Gastrocnemius medialis (tissue), 4 donors: ENCODE measurements around the gene MTMR1. TPM values are rescaled to one million over a fixed set of nuclear protein-coding genes. Genes with fewer than 3 reads are reported as not detected.

ENCODE experiments used
- ATAC-seq, 2 donors: fragments of 150-250 bp; one replicate each; pipeline ENCODE4 v1.9.1; 2016
- DNase-seq, 2 donors: peaks; one replicate each; pipeline ENCODE4 v3.0.0-alpha.2; 2019
- H3K27ac ChIP-seq, 4 donors: fragments of 200-600 bp; sonication (generic); 1 replicate in 1 of 4; 2 replicates in 3 of 4; pipeline ENCODE4 v1.5.1; 2016 to 2018; ENCODE audit warnings: mild to moderate bottlenecking in 2 of 4, moderate library complexity in 1 of 4
- H3K27me3 ChIP-seq, 3 donors: fragments of 200-600 bp; sonication (generic) in 2 of 3; 1 replicate in 1 of 3; 2 replicates in 2 of 3; pipeline versions ENCODE4 v1.5.1 to v1.6.0; 2016 to 2019; ENCODE audit warnings: mild to moderate bottlenecking in 1 of 3, moderate library complexity in 1 of 3
- H3K36me3 ChIP-seq, 2 donors: fragments of 200-600 bp; sonication (generic) in 1 of 2; one replicate each; pipeline ENCODE4 v1.5.1; 2017 to 2018
- H3K4me1 ChIP-seq, 2 donors: fragments of 200-600 bp; sonication (generic) in 1 of 2; one replicate each; pipeline ENCODE4 v1.5.1; 2016 to 2017; ENCODE audit warnings: mild to moderate bottlenecking in 2 of 2
- H3K4me3 ChIP-seq, 4 donors: fragments of 200-600 bp; sonication (generic) in 3 of 4; 1 replicate in 1 of 4; 2 replicates in 3 of 4; pipeline ENCODE4 v1.5.1; 2016 to 2019; ENCODE audit warnings: mild to moderate bottlenecking in 2 of 4
- H3K9me3 ChIP-seq, 3 donors: fragments of 200-600 bp; sonication (generic) in 2 of 3; 1 replicate in 1 of 3; 2 replicates in 2 of 3; pipeline ENCODE4 v1.5.1; 2016 to 2019
- CTCF ChIP-seq, 5 experiments: fragments of 450-650 bp in 3 of 5; fragments of 200-600 bp in 2 of 5; sonication (generic) in 2 of 5; IDR thresholded peaks in 4 of 5; conservative IDR thresholded peaks in 1 of 5; 1 replicate in 4 of 5; 2 replicates in 1 of 5; pipeline ENCODE4 v1.5.1; 2016 to 2019; ENCODE audit warnings: antibody characterized with exemption in 5 of 5, mild to moderate bottlenecking in 3 of 5, moderate library complexity in 3 of 5
- POLR2A ChIP-seq, 2 donors: fragments of 450-650 bp; IDR thresholded peaks; one replicate each; pipeline ENCODE4 v1.6.1; 2017; ENCODE audit warnings: antibody characterized with exemption in 2 of 2, mild to moderate bottlenecking in 2 of 2, moderate library complexity in 2 of 2
- in situ Hi-C, 4 donors: fragments of 200-750 bp; cut with MboI; loops; one replicate each; pipeline versions ENCODE4 v1.15.0 to v1.8.0; 2017; ENCODE audit warnings: low sequenced_read_pairs in 4 of 4
- intact Hi-C: fragments of 100-400 bp; cut with DNase I; formaldehyde crosslinking; loops from one replicate; pipeline ENCODE4 v1.15.1; 2023; ENCODE audit warnings: low total_unique reads
- total RNA-seq, 4 donors: library from RNA; depleted of rRNA; stranded (reverse); fragments of >200 nt; gene quantifications; one replicate each; pipeline versions ENCODE4 v1.1.0 to v1.2.3, GENCODE V29; 2016

The MTMR1 gene
- total RNA-seq, 4 donors from 2014 or later: 28.2 to 80.9 (median 38.0) TPM

- no peaks in the 10 kb centered on the region for H3K9me3 ChIP-seq
- no peak for DNase-seq
- H3K36me3 ChIP-seq: no peaks in the 10 kb centered on the region
- H3K4me1 ChIP-seq: no peaks in the 10 kb centered on the region
- no peak overlapping the region for H3K4me3 ChIP-seq
- TF ChIP-seq POLR2A (IDR thresholded peaks at IDR 0.05) (no peak), CTCF (IDR thresholded peaks at IDR 0.05 in 4 of 5, conservative IDR thresholded peaks at IDR 0.05 in 1 of 5) (no peak)
- peak in 1 of 2 donors; percentile 73 for ATAC-seq
- intact Hi-C loops: no loop called here
- H3K27ac ChIP-seq: no peak overlapping the region
- no peaks in the 10 kb centered on the region for H3K27me3 ChIP-seq
- in situ Hi-C loops: no loop called here
Observed at GRCh38 chrX:150752124-150752523, 58.9 kb downstream of the MTMR1 start.

- ATAC-seq: no peak
- in situ Hi-C loops (no loop called here), intact Hi-C loops (no loop called here)
- no peaks in the 10 kb centered on the region for H3K27me3 ChIP-seq
- DNase-seq: no peak
- H3K4me1 ChIP-seq: no peaks in the 10 kb centered on the region
- H3K4me3 ChIP-seq: no peak overlapping the region
- H3K9me3 ChIP-seq: no peaks in the 10 kb centered on the region
- H3K36me3 ChIP-seq: no peaks in the 10 kb centered on the region
- no peak overlapping the region for H3K27ac ChIP-seq
- TF ChIP-seq POLR2A (IDR thresholded peaks at IDR 0.05): no peak
- TF ChIP-seq CTCF (IDR thresholded peaks at IDR 0.05 in 4 of 5, conservative IDR thresholded peaks at IDR 0.05 in 1 of 5): no peak
Observed at GRCh38 chrX:150753357-150753756, 60.2 kb downstream of the MTMR1 start.

- Histone ChIP-seq H3K4me3 (no peak overlapping the region), H3K36me3 (no peaks in the 10 kb centered on the region), H3K9me3 (no peaks in the 10 kb centered on the region), H3K27me3 (no peaks in the 10 kb centered on the region), H3K27ac (no peak overlapping the region), H3K4me1 (no peaks in the 10 kb centered on the region)
- TF ChIP-seq CTCF (IDR thresholded peaks at IDR 0.05 in 4 of 5, conservative IDR thresholded peaks at IDR 0.05 in 1 of 5): no peak
- no peak for TF ChIP-seq POLR2A (IDR thresholded peaks at IDR 0.05)
- intact Hi-C loops: no loop called here
- DNase-seq: no peak
- ATAC-seq: no peak
- in situ Hi-C loops: no loop called here
Observed at GRCh38 chrX:150753968-150754367, 60.8 kb downstream of the MTMR1 start.

- H3K27me3 ChIP-seq: no peaks in the 10 kb centered on the region
- no peaks in the 10 kb centered on the region for H3K4me1 ChIP-seq
- in situ Hi-C loops: no loop called here
- TF ChIP-seq POLR2A (IDR thresholded peaks at IDR 0.05): no peak
- TF ChIP-seq CTCF (IDR thresholded peaks at IDR 0.05 in 4 of 5, conservative IDR thresholded peaks at IDR 0.05 in 1 of 5): no peak
- H3K4me3 ChIP-seq: no peak overlapping the region
- ATAC-seq (no peak), DNase-seq (no peak)
- H3K9me3 ChIP-seq: no peaks in the 10 kb centered on the region
- H3K27ac ChIP-seq: no peak overlapping the region
- no peaks in the 10 kb centered on the region for H3K36me3 ChIP-seq
- intact Hi-C loops: no loop called here
Observed at GRCh38 chrX:150757371-150757770, 64.2 kb downstream of the MTMR1 start.
